HT1080 (cell line): ENCODE data around the gene NECAB2. TPM values are rescaled to one million over a fixed set of nuclear protein-coding genes. Genes with fewer than 3 reads are reported as not detected.

ENCODE experiments used
- DNase-seq: peaks from one replicate; pipeline ENCODE4 v3.0.0-alpha.2; 2015; ENCODE audit warnings: low read depth
- small RNA-seq: library from RNA; depleted of rRNA; stranded (forward); fragments of <200 nt; gene quantifications from one replicate; pipeline ENCODE3, GENCODE V24; 2014
- total RNA-seq: library from RNA; depleted of rRNA; stranded (reverse); fragments of >200 nt; shearing (Covaris generic); gene quantifications from 2 replicates; pipeline ENCODE4 v1.2.3, GENCODE V29; 2014; rRNA removed

Gene NECAB2
- total RNA-seq, 1 experiment from 2014 or later: not detected

GRCh38 chr16:84042879-84043485 lies 74.9 kb downstream of the NECAB2 start:
- no peak for DNase-seq

- no peak for DNase-seq
Observed at GRCh38 chr16:84043486-84044117, 75.6 kb downstream of the NECAB2 start.

- peak; percentile 41 for DNase-seq
Observed at GRCh38 chr16:84044118-84044488, 76.1 kb downstream of the NECAB2 start.

GRCh38 chr16:84045001-84045817 lies 77.2 kb downstream of the NECAB2 start:
- no peak for DNase-seq

DNA sequence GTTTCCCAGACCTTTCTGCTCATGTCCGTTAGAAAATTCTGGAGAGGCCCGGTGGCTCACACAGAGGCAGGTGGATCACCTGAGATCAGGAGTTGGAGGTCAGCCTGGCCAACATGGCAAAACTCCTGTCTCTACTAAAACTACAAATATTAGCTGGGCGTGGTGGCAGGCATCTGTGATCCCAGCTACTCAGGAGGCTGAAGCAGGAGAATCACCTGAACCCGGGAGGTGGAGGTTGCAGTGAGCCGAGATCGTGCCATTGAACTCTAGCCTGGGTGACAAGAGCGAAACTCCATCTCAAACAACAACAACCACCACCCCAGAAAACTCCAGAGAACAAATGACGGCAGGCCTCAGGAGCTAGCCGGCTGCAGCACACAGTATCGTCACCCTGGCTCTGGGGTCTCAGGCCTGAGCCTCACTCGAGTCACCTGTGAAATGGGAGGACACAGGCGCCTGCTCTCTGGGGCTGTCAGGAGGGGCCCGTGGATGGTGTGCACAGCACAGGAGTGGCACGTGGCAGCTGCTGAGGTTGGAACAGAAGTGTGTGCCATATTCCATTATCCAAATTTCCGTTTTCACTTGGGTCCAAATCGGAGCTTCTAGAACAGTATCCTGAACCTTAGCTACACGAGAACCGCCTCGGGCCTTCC lies 77.9 kb downstream of the NECAB2 start:
- DNase-seq: no peak

DNA sequence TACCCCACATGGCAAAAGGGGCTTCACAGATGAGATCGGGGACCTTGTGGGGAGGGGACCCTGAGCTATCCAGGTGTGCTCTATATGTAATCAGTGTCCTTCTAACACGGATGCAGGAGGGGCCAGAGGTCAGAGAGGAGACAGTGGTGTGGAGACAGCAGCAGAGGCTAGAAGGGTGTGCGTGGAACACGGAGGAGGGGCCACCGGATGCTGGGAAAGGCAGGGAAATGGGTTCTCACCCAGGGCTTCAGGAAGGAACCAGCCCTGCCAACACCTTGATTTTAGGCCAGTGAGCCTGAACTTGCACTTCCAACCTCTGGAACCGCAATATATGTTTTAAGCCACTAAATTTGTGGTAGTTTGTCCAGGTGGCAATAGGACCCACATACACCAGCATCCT lies 79.2 kb downstream of the NECAB2 start:
- DNase-seq: no peak

- DNase-seq: no peak
Observed at GRCh38 chr16:84047626-84048025, 79.6 kb downstream of the NECAB2 start.

DNA sequence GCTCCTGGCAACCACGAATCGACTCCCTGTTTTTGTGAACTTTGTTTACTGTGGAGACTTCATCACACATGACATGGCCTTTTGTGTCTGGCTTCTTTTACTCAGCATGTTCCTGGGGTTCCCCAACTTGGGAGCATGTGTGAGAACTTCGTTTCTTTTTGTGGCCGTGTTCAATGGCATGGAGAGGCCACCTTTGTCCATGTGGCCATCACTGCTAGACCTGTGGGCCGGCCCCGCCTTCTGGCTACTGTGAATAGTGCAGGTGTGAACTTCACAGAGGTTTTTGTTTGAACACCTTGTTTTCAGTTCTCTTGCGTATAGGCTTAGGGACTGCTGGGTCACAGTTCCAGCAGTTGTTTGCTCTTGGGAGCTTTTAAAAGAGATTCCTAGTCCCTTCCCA lies 80.2 kb downstream of the NECAB2 start:
- DNase-seq: no peak

- no peak for DNase-seq
Observed at GRCh38 chr16:84048871-84049270, 80.8 kb downstream of the NECAB2 start.

- DNase-seq: no peak
Observed at GRCh38 chr16:84049403-84050060, 81.5 kb downstream of the NECAB2 start.

DNA sequence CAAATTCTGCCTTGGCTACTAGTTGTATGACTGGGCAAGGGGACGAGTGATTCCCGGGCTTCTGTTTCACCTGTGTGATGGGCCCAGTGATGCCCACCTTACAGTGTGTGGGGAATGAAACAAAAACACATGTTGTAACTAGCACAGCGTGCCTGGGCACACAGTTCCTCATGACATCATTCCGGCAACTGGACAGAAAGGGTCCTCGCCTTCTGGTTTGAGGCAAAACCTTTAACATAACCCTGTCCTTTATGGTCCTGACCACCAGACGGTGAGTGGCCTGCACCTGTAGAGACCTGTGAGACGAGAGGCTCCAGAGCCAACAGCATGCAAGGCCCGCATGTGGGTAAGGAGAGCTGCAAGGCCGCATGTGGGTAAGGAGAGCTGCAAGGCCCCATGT lies 82.3 kb downstream of the NECAB2 start:
- no peak for DNase-seq

DNA sequence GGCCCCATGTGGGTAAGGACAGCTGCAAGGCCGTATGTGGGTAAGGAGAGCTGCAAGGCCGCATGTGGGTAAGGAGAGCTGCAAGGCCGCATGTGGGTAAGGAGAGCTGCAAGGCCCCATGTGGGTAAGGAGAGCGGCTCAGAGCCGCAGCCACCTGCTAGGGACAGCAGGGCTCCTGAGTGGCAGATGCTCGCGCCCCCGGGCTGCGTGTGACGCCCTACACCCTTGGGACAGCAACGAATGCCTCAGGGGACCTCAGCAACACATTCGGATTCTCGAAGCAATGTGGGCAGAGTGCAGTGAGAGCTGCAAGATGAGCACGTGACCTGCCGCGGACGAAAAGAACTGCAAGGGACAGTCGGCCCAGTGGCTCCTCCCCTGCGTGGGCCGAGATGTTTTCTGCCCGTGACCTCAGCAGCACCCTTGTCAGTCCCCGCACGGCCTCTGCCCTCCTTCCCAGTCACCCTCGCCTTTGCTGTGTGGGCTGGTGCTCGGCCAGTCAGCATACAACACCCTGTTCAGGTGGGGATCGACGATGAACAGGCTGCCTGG lies 84.1 kb downstream of the NECAB2 start:
- DNase-seq: no peak

Small RNA genes lying within 50 kb of the gene (small RNA-seq; reads per million reads assigned to genes)
- gene RNA5SP432: 0.07 reads per million

Other genes with a start within 250 kb of the NECAB2 start
- 156 and 177 TPM in 2 replicates for gene HSBP1, start 160.3 kb upstream of the NECAB2 start, total RNA-seq
- 0.47 and 1.2 TPM in 2 replicates for gene MLYCD, start 69.1 kb upstream of the NECAB2 start, total RNA-seq
- gene OSGIN1, start 15.0 kb upstream of the NECAB2 start, total RNA-seq: 2.1 and 3.8 TPM in 2 replicates
- gene SLC38A8, start 74.6 kb downstream of the NECAB2 start, total RNA-seq: not detected in 2 replicates
- 62.4 and 72.8 TPM in 2 replicates for gene MBTPS1, start 148.7 kb downstream of the NECAB2 start, total RNA-seq
- 19.3 and 19.4 TPM in 2 replicates for gene HSDL1, start 176.9 kb downstream of the NECAB2 start, total RNA-seq
- not detected in 2 replicates for gene DNAAF1, start 177.1 kb downstream of the NECAB2 start, total RNA-seq
- gene TAF1C, start 218.8 kb downstream of the NECAB2 start, total RNA-seq: 26.4 and 27.8 TPM in 2 replicates
- gene ADAD2, start 222.9 kb downstream of the NECAB2 start, total RNA-seq: not detected in 2 replicates